Measurements from ENCODE around the gene SAYSD1.
"Not testable (repeated sequence)": the region's sequence is repeated elsewhere in the genome, so short reads cannot be mapped to it uniquely, and the experiment has no call there.

SAYSD1 gene, protein sequence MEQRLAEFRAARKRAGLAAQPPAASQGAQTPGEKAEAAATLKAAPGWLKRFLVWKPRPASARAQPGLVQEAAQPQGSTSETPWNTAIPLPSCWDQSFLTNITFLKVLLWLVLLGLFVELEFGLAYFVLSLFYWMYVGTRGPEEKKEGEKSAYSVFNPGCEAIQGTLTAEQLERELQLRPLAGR
- 34.5 reads per million, percentile 59 among the genes with 10 or more reads in this experiment for total RNA-seq

DNA sequence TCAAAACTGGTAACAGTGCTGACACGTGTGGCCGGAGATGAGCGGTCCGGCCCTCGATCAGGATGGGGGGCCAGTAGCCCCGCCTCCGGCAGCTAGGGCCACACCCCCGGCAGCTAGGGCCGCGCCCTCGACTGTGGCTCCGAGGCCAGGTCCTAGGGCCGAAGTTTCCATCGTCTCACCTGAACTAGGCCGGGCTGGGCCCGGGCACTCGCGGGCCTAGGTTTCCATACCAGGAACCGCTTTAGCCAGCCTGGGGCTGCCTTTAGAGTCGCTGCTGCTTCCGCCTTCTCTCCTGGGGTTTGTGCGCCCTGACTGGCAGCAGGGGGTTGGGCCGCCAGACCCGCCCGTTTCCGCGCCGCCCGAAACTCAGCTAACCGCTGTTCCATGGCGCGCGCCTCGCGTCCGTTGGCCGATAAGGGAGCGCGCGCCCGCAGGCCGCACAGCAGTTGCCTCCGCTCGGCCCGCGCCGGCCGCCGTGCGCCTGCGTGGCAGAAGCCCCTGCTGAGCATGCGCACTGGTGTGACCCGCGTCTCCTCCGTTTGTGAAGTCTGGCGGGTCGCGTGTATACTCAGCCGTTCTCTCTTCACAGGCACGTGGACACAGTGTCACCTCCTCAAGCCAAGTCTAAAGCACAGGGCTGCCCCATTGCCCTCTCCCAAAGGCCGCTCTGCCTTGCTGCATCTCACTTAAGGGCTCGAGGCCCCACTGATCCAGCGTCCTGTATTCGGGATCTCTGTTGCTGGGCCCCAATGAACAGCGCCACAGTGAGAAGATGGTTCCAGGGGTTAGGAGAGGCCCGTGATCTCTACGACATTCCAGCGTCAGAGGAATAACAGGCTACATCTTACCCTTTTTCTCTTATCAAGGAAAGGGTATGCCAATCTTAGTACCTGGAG, at the start of gene SAYSD1:
Gene SAYSD1 (minus strand): TSS at position 483 of the 896 bp plus-strand sequence. CDS start 97 bp downstream, at position 386.
- peak; percentile 83 for DNase-seq

DNA sequence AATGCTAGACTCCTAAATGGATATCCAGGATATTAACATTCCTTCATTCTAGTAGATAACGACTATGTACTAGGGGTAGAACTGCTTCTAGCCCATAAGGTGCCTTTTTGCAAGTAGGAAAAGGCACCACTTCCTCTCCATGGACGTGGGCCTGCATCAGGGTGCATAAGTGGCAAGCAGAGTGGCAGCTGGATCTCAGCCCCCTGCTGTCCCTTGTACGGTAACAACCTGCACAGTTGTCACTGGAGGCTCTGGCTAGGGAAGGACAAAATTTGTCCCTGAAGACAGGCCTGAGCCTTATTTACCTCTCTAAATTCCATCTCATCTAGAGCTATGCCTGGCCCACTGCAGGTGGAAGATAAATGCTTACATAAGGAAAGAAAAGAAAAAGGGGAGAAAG, 42.5 kb upstream of the SAYSD1 start:
- DNase-seq, result no peak

DNA sequence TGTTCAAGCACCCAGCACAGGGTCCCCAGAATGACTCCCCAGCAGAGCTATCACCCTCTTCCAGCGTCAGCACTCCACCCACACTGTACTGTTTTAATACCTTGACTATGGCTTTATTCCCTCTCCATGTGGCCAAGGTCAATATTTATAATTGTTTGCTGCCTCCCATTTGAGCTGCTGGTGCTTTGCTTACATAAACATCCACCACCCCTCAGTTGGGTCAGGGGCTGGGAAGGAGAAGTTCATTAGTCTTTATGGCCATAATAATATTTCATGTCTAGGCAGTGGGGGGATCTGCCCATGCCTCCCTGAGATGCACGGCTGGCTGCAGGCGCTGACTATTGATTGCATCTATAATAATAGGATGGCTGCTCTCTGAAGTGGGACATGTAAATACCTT, 41.8 kb upstream of the SAYSD1 start:
- DNase-seq, result no peak

DNA sequence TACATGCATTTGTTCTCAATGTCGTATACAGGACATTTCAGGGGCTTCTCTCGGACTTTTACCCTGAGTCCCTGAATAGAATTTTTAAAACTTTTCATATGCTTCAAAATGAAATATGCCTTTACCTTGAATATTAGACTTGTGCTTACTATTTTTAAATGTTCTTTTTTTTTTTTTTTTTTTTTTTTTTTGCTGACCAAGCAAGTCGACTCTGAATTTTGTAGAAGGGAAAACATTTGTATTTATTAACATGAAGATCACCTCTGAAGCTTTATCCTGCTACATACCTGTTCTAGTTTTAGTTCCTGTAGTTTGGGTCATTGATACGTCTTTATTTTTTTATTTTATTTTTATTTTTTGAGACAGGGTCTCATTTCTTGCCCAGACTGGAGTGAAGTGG, 39.7 kb upstream of the SAYSD1 start:
- no peak for DNase-seq

DNA sequence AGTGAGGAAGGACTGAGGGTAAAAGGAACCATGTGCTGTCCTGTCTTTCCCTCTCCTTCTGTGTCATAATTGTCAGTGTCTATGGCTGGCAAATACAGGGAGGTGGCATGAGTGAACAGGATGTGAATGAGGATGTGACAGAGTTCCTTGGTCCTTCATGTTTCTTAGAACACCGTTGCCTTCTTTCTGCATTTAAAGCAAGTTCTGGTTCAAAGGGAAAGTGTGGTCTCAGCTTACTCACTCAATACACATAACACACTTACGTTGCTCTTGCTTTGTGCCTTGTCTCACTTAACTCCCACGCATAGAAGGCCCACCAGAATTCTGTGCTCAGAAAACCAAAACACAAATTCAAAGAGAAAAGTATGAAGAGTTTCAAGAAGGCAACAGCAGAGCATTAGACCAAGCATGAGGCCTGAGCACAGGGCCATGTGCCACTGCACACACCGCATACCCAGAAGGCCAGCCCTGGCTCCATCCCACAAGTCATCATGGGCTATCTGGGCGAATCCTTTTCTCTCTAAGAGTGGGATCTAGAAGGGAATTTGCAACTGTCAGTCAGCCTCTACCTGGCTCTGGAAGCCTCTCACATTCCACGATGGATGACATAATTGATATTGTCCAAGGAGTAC, 38.9 kb upstream of the SAYSD1 start:
- DNase-seq, result no peak

DNA sequence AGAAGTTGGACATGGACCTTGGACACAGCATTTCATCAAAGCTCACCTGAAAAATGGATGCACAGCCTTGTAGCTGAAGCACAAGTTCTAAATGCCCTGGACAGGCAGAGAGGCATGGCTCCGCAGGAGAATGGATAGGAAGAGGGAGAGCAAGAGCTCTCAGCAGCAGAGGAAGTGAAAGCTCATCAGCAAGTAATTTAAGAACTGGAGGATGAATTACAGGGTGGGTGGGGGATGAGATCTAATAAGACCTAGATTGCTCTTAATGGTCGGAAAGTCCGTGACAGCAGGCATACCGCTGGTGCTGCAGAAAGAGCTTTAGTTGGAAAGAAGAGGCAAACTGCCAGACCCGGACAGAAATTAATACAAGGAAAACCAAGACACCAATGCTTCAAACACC, 37.3 kb upstream of the SAYSD1 start:
- no peak for DNase-seq

DNA sequence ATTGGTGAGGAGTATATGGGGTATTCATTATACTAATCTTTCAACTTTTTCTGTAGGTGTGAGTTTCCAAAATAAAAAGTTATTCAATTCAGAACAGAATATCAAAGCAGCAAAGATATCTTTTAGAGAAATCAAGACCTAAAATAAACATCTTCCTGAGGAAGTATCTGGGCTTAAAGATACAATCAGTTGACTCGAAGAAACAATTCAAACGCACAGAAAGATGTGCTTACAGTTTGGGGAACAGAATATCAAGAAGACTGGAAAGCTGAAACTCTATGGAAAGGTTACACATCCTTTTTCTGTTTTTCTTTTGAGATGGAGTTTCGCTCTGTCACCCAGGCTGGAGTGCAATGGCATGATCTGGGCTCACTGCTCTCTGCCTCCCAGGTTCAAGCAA, 36.2 kb upstream of the SAYSD1 start:
- DNase-seq, result no peak

DNA sequence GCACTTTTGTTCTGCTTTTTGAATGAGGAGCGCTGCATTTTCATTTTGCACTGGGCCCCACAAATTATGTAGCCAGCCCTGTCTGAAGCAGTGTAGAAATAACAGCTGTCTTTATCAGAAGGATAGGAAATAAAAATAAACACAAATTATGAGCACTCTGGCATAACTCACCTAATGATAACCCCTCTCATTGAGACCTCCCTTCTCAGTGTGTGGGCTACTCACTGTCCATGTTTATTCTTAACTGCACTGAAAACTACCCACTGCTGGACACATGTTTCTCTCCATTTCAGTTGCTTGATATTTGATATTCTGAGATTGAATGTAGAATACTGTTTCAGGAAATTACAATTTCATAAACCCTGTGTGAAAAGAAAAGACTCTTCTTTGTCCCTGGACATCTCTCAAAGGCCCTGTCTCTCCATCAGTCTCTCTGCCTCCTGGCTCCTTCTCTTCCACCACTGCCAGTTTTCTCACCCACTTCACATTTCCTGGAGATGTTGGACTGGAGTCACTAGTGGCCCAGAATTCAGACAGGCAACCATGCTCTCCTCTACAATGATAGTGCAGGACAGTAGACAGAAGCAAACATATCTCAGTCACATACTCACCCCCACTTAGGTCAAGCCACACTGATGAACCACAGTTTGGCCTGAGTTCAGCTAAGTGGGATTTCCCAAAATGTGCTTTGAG, 29.6 kb upstream of the SAYSD1 start:
- DNase-seq, result no peak

DNA sequence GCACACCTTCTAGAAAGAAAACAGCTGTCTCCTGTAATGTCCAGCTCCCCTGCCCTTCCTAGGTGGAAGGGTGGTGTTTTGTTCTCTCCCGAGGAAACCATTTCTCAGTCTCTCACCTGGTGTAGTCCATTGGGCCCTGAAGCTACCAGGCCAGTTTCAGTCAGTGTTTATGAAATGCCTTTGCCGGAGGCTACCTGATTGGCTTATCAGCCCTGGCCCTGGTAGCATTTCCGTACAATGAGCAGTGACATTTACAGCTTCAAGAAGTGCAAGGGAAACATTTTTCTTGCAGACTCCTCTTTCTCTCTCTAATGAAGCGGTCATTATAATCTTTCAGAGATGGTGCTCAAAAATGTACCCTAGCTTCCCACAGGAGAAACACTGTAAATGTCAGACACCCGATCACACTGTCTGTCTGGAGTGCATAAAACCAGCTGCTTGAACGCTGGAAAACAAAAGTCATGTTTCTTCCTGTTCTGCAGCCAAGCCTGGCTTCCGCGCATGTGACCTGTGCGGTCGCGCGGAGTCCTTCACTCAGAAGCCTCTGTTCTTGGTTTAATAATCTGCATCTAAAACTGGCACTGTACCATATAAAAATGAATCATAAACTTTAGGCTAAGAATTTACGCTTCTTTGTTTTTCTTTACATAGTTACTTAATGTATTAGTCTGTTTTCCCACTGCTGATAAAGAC, 28.4 kb upstream of the SAYSD1 start:
- DNase-seq, result no peak

DNA sequence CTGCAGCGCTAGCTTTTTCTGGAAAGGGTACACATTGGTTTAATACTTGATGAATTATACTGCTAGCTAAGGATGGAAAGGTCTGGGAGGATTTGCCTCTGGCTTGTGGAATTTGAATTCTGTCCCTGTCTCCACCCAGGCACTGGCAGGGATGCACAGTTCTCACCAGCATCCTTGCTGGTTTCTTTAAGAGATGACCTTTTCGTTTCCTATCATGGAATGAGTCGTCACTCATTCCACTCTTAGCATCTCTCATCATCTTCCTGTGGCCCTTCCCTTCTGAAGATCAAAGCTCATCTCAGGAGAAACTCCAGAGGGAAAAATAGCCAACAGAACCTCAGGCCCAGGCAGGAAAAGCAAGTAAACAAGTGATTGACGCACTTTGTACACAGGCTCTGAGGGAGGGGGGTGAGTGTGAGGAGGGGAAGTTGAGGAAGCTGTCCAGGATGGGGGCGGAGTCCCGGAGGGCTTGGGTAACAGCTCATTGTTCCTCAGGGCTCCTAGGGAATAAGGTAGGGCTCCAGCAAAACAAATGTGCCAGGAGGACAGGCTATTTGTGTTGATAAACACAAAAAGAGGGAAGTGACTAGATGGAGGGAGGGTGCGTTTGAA, 25.7 kb upstream of the SAYSD1 start:
- no peak for DNase-seq

DNA sequence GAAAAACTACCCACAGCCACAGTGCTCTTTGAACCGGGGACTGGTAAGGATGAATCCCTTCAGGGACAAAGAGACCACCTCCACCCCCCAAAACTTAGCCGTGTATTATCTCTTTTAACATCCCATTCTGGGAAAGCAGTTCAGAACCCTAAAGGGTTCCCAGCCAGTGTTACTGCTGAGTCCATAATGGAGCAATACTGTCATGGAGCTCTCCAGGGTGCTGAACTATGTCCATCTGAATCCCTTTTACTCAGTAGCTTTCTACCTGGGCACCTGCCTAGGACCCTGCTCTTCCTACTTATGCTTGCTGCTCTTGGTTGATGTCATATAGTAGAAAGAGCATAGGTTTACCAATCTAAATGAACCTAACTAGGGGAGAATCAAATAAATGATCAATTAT, 22.3 kb upstream of the SAYSD1 start:
- peak; percentile 14 for DNase-seq

DNA sequence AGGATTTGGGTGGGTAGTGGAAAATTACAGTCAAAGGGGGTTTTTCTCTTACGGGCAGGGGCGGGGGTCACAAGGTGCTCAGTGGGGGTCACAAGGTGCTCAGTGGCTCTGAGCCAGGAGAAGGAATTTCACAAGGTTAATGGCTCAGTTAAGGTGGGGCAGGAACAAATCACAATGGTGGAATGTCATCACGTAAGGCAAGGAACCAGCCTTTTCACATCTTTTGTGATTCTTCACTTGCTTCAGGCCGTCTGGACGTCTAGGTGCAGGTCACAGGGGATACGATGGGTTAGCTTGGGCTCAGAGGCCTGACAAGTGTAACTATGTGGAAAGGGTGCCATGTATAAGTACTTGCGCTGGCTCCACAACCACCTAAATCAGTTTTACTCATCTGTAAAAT, 21.2 kb upstream of the SAYSD1 start:
- not testable (repeated sequence) for DNase-seq

DNA sequence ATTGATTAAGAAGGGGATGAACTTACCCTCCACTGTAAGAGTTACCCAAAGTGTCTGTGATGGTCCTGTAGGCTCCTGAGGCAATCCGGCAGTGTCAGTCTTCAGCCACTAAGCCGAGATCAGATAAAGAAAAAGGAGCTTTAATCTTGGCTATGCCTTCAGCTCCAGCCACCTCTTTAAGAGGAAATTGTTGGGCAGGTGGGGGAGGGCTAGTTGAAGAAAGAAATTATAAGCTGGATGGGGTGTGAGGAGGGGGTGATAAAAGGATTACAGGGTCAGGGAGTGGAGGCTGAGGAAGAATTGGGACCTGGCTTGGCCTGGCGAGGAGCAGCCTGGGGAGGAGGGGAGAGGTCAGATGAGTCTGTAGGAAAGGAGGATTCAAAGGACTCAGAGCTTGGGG, 19.8 kb upstream of the SAYSD1 start:
- DNase-seq, result not testable (repeated sequence)

DNA sequence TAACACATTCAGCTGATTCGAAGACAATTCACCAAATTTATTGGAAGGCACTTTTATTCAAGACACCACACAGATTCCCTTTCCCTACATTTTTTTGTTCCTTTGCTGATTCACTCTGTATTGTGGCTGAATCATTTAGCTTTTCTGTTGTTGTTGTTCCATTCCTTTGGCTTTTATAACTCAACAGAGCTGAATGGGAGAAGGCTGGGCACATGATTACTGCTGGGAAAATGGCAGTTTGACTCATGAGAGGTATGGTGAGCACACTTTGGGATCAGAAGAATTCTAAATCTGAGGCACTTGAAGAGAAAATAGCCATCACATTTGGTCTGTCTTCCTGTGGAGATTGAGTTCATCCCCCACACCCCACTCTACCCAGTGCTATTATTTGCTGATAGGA, 15.7 kb upstream of the SAYSD1 start:
- DNase-seq, result no peak

DNA sequence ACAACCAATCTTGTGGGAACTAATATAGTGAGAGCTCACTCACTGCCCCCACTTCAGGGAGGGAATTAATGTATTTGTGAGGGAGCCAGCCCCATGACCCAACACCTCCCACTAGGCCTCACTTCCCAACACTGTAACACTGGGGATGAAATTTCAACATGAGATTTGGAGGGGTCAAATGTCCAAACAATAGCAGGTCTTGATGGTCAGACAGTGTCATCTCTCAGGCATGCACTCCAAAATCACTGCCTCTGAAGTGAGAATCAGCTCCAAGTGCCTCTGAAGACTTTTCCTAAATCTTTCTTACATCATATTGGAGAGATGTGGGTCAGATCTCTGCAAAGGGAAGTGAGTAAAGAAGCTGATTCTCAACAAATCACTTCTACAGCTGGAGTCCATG, 13.8 kb upstream of the SAYSD1 start:
- DNase-seq, result no peak

DNA sequence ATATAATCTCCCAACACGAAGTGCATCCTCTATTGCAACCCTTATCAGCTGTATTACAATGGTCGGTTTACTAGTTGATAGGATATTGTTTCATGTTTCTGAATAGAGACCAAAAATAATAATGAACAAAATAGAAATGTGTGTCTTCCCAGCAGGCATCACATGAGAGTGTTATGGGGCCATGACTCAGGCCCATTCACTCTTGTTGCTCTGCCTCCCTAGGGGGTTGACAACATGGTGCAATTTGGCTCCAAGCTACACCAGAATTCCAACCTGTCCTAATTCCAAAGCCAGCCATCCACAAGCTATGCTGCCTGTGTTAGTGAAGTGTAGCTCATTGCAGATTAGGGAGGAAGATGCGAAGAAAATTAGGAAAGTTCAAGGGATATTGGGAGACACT, 13.1 kb upstream of the SAYSD1 start:
- no peak for DNase-seq

DNA sequence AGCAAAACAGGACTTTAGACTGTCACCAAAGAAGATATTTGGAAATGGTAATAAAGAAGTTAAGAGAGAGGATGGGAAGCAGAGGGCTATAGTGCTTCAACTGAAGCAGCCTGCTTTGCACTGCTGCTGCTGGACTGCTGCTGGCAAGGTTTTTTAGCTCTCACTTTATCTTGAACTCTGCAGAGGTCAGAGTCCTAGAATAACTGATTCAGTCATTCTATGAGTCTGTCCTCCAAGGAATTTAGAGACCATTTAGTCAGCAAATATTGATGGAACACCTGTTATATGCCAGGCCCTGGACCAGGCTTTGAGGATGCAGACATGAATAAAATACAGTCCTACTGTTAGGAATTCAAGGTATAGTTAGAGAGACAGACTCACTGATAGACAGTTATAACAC, 9.1 kb upstream of the SAYSD1 start:
- DNase-seq, result no peak

DNA sequence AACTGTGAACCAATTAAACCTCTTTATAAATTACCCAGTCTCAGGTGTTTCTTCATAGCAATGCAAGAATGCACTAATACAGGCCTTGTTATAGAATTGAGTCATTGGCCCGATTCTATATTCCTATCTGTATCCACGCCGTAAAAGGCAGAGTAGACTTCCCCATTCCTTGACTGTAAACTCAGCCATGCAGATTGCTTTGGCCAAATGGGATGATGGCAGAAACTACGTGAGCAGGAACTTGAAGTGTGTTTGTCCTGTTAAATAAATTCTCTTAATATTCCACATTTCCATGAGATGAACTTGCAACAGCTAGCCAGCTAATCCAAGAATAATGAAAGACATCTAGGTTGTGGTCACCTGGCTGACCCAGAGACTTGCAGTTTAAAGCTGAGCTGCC, 3.9 kb upstream of the SAYSD1 start:
- DNase-seq, result no peak

DNA sequence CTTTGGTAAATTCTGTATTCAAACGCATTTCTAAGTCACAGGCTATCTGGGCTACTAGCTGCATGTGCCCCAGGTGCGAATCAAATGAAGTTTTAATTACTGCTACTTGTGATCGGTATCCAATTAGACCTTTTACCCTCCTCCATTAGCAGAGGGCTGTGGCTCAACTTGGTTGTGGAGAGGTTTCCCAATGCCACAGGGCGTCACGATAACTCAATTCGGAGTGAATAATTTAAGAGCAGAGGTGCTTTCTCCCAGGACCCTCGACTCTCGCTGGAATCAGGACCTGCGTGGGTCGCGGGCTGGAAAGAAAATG, 640 bp downstream of the SAYSD1 start:
- no peak for DNase-seq

DNA sequence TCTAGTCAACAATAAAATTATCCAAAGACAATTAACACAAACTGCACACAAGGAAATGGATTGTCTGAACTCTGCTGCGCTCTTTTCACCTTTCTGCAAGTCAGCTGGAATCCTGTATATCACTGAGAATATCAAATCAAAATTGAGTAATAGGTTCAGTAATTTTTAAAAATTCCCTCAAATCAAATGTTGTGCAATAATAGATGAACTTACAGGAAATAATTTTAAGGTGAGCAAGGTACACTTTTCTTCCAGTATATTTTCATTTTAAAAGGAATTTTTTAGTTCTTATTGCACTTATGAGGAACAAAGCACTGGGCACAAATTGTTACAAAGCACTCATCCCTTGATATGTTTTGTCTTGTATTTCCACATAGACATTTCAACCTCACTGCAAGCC, 1.2 kb downstream of the SAYSD1 start:
- DNase-seq, result no peak

DNA sequence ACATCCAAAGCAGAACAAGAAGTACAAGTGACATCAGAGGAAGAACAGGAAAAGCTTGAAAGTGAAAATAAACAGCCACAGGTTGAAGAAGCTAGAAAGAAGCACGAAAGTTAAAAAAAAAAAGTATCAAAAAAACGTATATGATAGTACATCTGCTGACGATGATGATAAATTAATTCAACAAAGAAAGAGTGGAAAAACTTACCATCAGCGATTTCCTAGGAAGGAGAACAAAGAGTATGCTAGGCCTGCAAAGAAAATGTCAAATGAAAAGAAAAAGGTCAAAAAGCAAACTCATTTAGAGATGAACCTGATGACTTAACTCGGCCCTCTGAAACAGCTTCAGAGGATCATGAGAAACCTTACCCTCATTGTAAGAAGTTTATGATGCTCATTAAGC, 3.7 kb downstream of the SAYSD1 start:
- DNase-seq, result no peak

All from effector CD4-positive, alpha-beta T cell (primary cell).